ENCODE measurements around the gene LGR5. TPM values are rescaled to one million over a fixed set of nuclear protein-coding genes. Genes with fewer than 3 reads are reported as not detected.

The LGR5 gene
- total RNA-seq, 1 experiment from 2014 or later = 28.4 TPM

- Histone ChIP-seq H3K4me1 (peaks cover 39% of the 10 kb centered on the region), H3K27me3 (replicated peaks; ENCODE audit: control insufficient read depth, insufficient read depth, low read length) (no peaks in the 10 kb centered on the region), H3K9me3 (no peaks in the 10 kb centered on the region), H3K36me3 (ENCODE audit: control insufficient read depth, insufficient read depth, low read length) (no peaks in the 10 kb centered on the region), H3K4me3 (ENCODE audit: low read depth, low read length) (no peak overlapping the region)
- POLR2A ChIA-PET = interaction anchor here (0.6 kb wide), 1 partner anchor 70 kb away, joined by 5 read pairs; no protein-coding TSS in a partner anchor
- CTCF ChIA-PET = interaction anchor here (1.0 kb wide), 1 partner anchor 98 kb away, joined by 3 read pairs; no protein-coding TSS in a partner anchor
- Mint-ChIP-seq H3K27me3 (ENCODE audit: insufficient read depth, unreplicated experiment) (no peaks in the 10 kb centered on the region), H3K4me1 (ENCODE audit: low read depth, unreplicated experiment) (peaks cover 35% of the 10 kb centered on the region), H3K4me3 (ENCODE audit: unreplicated experiment) (no peak overlapping the region), H3K27ac (ENCODE audit: unreplicated experiment) (peak overlapping the region; percentile 88), H3K9me3 (ENCODE audit: unreplicated experiment) (no peaks in the 10 kb centered on the region), H3K36me3 (ENCODE audit: insufficient read depth, unreplicated experiment) (peaks cover 26% of the 10 kb centered on the region)
- intact Hi-C loops (cut with micrococcal nuclease; ENCODE audit: unreplicated experiment) = loop anchor here (1.0 to 5.0 kb wide), 2 partner anchors 65 to 95 kb away; no protein-coding TSS in a partner anchor
- BruUV-seq (replicated peaks) = no TSS peak
- TF ChIP-seq, protein P1, sequence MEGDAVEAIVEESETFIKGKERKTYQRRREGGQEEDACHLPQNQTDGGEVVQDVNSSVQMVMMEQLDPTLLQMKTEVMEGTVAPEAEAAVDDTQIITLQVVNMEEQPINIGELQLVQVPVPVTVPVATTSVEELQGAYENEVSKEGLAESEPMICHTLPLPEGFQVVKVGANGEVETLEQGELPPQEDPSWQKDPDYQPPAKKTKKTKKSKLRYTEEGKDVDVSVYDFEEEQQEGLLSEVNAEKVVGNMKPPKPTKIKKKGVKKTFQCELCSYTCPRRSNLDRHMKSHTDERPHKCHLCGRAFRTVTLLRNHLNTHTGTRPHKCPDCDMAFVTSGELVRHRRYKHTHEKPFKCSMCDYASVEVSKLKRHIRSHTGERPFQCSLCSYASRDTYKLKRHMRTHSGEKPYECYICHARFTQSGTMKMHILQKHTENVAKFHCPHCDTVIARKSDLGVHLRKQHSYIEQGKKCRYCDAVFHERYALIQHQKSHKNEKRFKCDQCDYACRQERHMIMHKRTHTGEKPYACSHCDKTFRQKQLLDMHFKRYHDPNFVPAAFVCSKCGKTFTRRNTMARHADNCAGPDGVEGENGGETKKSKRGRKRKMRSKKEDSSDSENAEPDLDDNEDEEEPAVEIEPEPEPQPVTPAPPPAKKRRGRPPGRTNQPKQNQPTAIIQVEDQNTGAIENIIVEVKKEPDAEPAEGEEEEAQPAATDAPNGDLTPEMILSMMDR (IDR thresholded peaks at IDR 0.05; ENCODE audit: insufficient read depth in 1 of 2, low read depth in 1 of 2, low read length in 1 of 2, severe bottlenecking in 1 of 2, unreplicated experiment in 1 of 2) = no peak
- DNase-seq = peak; percentile 40 to 56
Observed at GRCh38 chr12:71536939-71537622, 97.5 kb downstream of the LGR5 start.

DNA sequence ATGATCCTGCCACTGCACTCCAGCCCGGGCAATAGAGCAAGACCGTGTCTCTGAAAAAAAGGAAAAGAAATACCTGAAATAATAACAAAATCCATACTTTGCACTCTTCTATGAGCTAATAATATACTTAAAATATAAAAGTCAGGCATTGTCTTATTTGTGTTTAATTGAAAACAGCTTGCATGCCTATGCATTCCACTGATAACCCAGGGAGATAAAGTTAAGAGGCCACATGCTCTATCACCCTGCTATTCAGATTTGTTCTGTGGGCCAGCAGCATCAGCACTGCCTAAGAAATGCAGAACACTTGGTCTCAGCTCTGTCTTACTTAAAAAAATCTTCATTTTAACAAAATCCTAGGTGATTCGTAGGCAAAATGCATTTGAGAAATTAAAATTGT lies 99.2 kb downstream of the LGR5 start:
- intact Hi-C loops (cut with micrococcal nuclease; ENCODE audit: unreplicated experiment) = loop anchor here (5.0 kb wide), 1 partner anchor 97 kb away; no protein-coding TSS in a partner anchor
- TF ChIP-seq, protein P1 (IDR thresholded peaks at IDR 0.05; ENCODE audit: insufficient read depth in 1 of 2, low read depth in 1 of 2, low read length in 1 of 2, severe bottlenecking in 1 of 2, unreplicated experiment in 1 of 2) = no peak

DNA sequence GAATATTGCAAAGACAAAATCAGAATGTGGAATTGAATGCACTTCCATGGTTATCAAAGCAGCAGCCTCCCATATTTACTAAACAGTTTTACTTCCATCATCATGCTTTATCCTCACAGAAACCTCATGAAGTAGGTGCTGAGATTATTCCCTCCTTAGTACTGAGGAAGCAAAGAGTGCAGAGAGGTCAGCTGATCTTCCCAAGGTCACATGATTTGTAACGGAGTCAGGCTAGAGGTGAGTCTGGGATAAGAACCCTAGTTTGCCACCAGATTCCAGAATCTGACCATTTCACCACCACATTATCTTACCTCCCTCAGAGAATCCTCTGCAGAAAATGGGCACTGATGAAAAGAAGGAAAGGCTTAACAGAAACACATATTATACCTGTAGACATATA lies 102.0 kb downstream of the LGR5 start:
- H3K4me1 ChIP-seq = peaks cover 29% of the 10 kb centered on the region
- peaks cover 16% of the 10 kb centered on the region for H3K4me1 Mint-ChIP-seq (ENCODE audit: low read depth, unreplicated experiment)
- intact Hi-C loops (cut with micrococcal nuclease; ENCODE audit: unreplicated experiment) = no loop called here
- no peak overlapping the region for H3K27ac Mint-ChIP-seq (ENCODE audit: unreplicated experiment)
- no peaks in the 10 kb centered on the region for H3K9me3 Mint-ChIP-seq (ENCODE audit: unreplicated experiment)
- no peak for DNase-seq
- peaks cover 15% of the 10 kb centered on the region for H3K36me3 Mint-ChIP-seq (ENCODE audit: insufficient read depth, unreplicated experiment)
- ChIA-PET CTCF (no interaction called here), POLR2A (no interaction called here)
- no peaks in the 10 kb centered on the region for H3K9me3 ChIP-seq
- H3K4me3 ChIP-seq (ENCODE audit: low read depth, low read length) = no peak overlapping the region
- no peaks in the 10 kb centered on the region for H3K36me3 ChIP-seq (ENCODE audit: control insufficient read depth, insufficient read depth, low read length)
- TF ChIP-seq, protein P1 (IDR thresholded peaks at IDR 0.05; ENCODE audit: insufficient read depth in 1 of 2, low read depth in 1 of 2, low read length in 1 of 2, severe bottlenecking in 1 of 2, unreplicated experiment in 1 of 2) = no peak
- no peak overlapping the region for H3K4me3 Mint-ChIP-seq (ENCODE audit: unreplicated experiment)
- no TSS peak for BruUV-seq (replicated peaks)
- no peaks in the 10 kb centered on the region for H3K27me3 ChIP-seq (replicated peaks; ENCODE audit: control insufficient read depth, insufficient read depth, low read length)
- no peaks in the 10 kb centered on the region for H3K27me3 Mint-ChIP-seq (ENCODE audit: insufficient read depth, unreplicated experiment)

More for the DNA sequence above, 99.2 kb downstream of the LGR5 start:
- peaks cover 35% of the 10 kb centered on the region for H3K4me1 Mint-ChIP-seq (ENCODE audit: low read depth, unreplicated experiment)
- H3K27ac Mint-ChIP-seq (ENCODE audit: unreplicated experiment) = no peak overlapping the region
- Histone ChIP-seq H3K4me3 (ENCODE audit: low read depth, low read length) (no peak overlapping the region), H3K27me3 (replicated peaks; ENCODE audit: control insufficient read depth, insufficient read depth, low read length) (no peaks in the 10 kb centered on the region), H3K4me1 (peaks cover 47% of the 10 kb centered on the region), H3K36me3 (ENCODE audit: control insufficient read depth, insufficient read depth, low read length) (no peaks in the 10 kb centered on the region), H3K9me3 (no peaks in the 10 kb centered on the region)
- CTCF ChIA-PET = no interaction called here
- H3K36me3 Mint-ChIP-seq (ENCODE audit: insufficient read depth, unreplicated experiment) = peaks cover 26% of the 10 kb centered on the region
- H3K27me3 Mint-ChIP-seq (ENCODE audit: insufficient read depth, unreplicated experiment) = no peaks in the 10 kb centered on the region
- BruUV-seq (replicated peaks) = no TSS peak
- no peaks in the 10 kb centered on the region for H3K9me3 Mint-ChIP-seq (ENCODE audit: unreplicated experiment)
- DNase-seq = no peak
- POLR2A ChIA-PET = no interaction called here
- no peak overlapping the region for H3K4me3 Mint-ChIP-seq (ENCODE audit: unreplicated experiment)
